Measurements from ENCODE around the gene ALAS1.

DNA sequence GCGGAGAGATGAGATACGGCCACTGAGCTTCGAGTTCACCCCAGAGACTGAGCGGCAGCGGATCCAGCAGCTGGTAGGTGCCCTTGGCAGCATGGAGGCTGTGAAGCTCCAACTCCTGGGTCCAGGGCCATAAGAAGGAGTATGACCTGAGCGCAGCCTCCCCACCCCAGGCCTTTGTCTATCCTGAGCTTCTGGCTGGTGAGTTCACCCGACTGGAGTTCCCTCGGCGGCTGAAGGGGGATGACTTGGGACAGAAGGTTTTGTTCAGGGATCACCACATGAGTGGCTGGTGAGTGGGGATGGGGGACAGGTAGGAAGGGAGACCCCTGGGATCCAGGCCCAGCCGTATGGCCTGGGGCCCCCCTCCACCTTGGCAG, 50.2 kb downstream of the ALAS1 start:
- TF ChIP-seq, protein P1, sequence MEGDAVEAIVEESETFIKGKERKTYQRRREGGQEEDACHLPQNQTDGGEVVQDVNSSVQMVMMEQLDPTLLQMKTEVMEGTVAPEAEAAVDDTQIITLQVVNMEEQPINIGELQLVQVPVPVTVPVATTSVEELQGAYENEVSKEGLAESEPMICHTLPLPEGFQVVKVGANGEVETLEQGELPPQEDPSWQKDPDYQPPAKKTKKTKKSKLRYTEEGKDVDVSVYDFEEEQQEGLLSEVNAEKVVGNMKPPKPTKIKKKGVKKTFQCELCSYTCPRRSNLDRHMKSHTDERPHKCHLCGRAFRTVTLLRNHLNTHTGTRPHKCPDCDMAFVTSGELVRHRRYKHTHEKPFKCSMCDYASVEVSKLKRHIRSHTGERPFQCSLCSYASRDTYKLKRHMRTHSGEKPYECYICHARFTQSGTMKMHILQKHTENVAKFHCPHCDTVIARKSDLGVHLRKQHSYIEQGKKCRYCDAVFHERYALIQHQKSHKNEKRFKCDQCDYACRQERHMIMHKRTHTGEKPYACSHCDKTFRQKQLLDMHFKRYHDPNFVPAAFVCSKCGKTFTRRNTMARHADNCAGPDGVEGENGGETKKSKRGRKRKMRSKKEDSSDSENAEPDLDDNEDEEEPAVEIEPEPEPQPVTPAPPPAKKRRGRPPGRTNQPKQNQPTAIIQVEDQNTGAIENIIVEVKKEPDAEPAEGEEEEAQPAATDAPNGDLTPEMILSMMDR (IDR thresholded peaks at IDR 0.05), result no peak
- TF ChIP-seq EP300 (IDR thresholded peaks at IDR 0.05) (no peak), POLR2A (IDR thresholded peaks at IDR 0.05) (no peak)

All from ovary (tissue), 3 donors.